ENCODE measurements around the gene AMOTL1.

AMOTL1 gene

GRCh38 chr11:94742665-94743064, 25.5 kb upstream of the AMOTL1 start:
- no peak for DNase-seq (ENCODE audit: low read depth in 3 of 3)

GRCh38 chr11:94746721-94747120, 21.4 kb upstream of the AMOTL1 start:
- no peak for DNase-seq (ENCODE audit: low read depth in 3 of 3)

GRCh38 chr11:94747146-94747545, 21.0 kb upstream of the AMOTL1 start:
- DNase-seq (ENCODE audit: low read depth in 3 of 3): no peak

GRCh38 chr11:94747601-94748041, 20.5 kb upstream of the AMOTL1 start:
- DNase-seq (ENCODE audit: low read depth in 3 of 3): no peak

- DNase-seq (ENCODE audit: low read depth in 3 of 3): no peak
Observed at GRCh38 chr11:94749369-94749768, 18.8 kb upstream of the AMOTL1 start.

GRCh38 chr11:94750319-94751217, 17.6 kb upstream of the AMOTL1 start:
- DNase-seq (ENCODE audit: low read depth in 3 of 3): no peak

- no peak for DNase-seq (ENCODE audit: low read depth in 3 of 3)
Observed at GRCh38 chr11:94751218-94751609, 16.9 kb upstream of the AMOTL1 start.

- no peak for DNase-seq (ENCODE audit: low read depth in 3 of 3)
Observed at GRCh38 chr11:94751786-94752185, 16.4 kb upstream of the AMOTL1 start.

- DNase-seq (ENCODE audit: low read depth in 3 of 3): no peak
Observed at GRCh38 chr11:94753630-94754029, 14.5 kb upstream of the AMOTL1 start.

- DNase-seq (ENCODE audit: low read depth in 3 of 3): no peak
Observed at GRCh38 chr11:94754335-94754734, 13.8 kb upstream of the AMOTL1 start.

GRCh38 chr11:94754819-94755218, 13.3 kb upstream of the AMOTL1 start:
- DNase-seq (ENCODE audit: low read depth in 3 of 3): no peak

GRCh38 chr11:94755494-94755893, 12.7 kb upstream of the AMOTL1 start:
- no peak for DNase-seq (ENCODE audit: low read depth in 3 of 3)

GRCh38 chr11:94757037-94757735, 11.0 kb upstream of the AMOTL1 start:
- DNase-seq (ENCODE audit: low read depth in 3 of 3): no peak

GRCh38 chr11:94758666-94759065, 9.5 kb upstream of the AMOTL1 start:
- no peak for DNase-seq (ENCODE audit: low read depth in 3 of 3)

- no peak for DNase-seq (ENCODE audit: low read depth in 3 of 3)
Observed at GRCh38 chr11:94759522-94759921, 8.6 kb upstream of the AMOTL1 start.

GRCh38 chr11:94760296-94760695, 7.9 kb upstream of the AMOTL1 start:
- DNase-seq (ENCODE audit: low read depth in 3 of 3): no peak

- no peak for DNase-seq (ENCODE audit: low read depth in 3 of 3)
Observed at GRCh38 chr11:94762208-94762607, 5.9 kb upstream of the AMOTL1 start.

GRCh38 chr11:94762995-94763394, 5.2 kb upstream of the AMOTL1 start:
- no peak for DNase-seq (ENCODE audit: low read depth in 3 of 3)

GRCh38 chr11:94766713-94767206, 1.4 kb upstream of the AMOTL1 start:
- DNase-seq (ENCODE audit: low read depth in 3 of 3): no peak

- no peak for DNase-seq (ENCODE audit: low read depth in 3 of 3)
Observed at GRCh38 chr11:94767291-94767690, 865 bp upstream of the AMOTL1 start.

GRCh38 chr11:94768602-94769541, 716 bp downstream of the AMOTL1 start:
- DNase-seq (ENCODE audit: low read depth in 3 of 3): no peak

GRCh38 chr11:94769880-94770279, 1.7 kb downstream of the AMOTL1 start:
- no peak for DNase-seq (ENCODE audit: low read depth in 3 of 3)
